NCI-H2081 (cell line): ENCODE measurements around the gene APBA2.

Experiments used
- DNase-seq, 2 experiments: peaks; one replicate each; lab custom pipeline; 2025; lab: John Stamatoyannopoulos, UW

APBA2 gene

GRCh38 chr15:28896951-28897350 is 11.2 kb downstream of the APBA2 start:
- DNase-seq: no peak

GRCh38 chr15:28897861-28898585 is 12.2 kb downstream of the APBA2 start:
- no peak for DNase-seq

- DNase-seq: no peak
Measured at GRCh38 chr15:28899061-28899738, 13.4 kb downstream of the APBA2 start.

DNA sequence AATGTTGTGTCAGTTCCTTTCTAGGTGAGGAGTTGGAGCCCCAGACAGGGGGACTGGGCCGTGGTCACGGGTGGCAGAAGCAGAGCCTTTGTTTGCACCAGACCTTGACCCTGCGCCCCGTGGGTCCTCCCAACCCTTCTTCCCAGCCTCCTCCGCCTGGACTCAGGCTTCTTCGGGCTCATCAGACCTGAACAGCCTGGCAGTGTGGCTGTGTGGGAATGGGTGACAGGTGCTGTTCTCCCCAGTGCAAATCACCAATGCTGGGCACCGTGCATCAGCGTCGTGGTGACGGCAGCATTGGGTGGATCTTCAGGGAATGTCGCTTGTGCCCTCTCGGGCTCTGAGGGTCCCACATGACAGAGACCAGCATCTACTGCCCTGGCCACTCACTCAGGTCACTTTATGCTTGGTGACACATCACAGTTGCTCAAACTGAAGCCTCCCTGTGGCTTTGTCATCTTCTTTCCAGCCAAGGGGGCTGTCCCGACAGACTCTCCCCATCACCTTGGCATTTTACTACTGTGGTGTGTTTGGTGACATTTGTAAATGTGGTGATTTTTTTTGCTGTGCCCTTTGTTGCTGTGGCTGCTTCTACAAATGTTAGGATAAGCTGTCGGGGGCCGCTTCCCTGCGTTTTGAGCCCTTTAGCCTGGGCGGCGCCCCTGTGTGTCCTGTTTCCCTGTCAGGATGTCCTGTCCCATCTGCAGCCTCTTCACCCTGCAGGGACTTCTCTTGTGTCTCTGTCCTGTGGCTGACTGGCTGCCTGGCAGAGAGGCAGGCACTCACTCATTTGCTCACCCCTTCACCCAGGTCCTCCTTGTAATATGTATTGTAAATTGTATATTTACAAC is 14.5 kb downstream of the APBA2 start:
- DNase-seq: no peak

- no peak for DNase-seq
Measured at GRCh38 chr15:28900892-28901586, 15.3 kb downstream of the APBA2 start.

GRCh38 chr15:28901587-28901980 is 15.8 kb downstream of the APBA2 start:
- no peak for DNase-seq

DNA sequence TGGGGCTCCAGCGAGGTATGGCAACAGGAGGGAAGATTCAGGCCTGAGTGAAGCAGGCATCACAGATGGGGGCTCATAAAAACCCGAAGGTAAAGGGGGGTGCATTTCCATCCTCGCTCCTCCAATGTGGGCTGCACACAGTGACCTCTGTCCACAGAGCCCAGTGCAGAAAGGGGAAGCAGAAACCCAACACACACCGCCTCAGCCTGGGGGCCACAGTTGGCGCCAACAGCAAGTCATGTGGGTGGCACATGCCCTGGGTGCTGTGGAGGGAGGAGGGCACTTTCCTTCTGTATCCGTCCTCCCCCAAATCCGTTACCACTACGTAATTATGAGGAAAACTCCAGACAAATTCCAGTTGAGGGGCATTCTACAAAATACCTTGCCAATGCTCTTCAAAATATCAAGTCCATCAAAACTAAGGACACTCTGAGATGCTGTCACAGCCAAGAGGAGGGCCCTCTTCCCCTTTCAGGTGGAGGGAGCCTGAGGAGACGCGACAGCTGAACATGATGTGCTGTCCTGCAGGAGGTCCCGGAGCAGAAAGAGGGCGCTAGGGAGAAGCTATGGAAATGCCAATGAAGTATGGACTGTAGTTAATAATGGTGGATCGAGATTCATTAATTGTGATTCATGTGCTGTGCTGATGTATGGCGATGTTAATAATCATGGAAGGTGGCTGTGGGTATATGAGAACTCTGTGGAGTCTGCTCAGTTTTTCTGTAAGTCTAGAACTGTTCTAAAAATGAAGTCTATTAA is 16.4 kb downstream of the APBA2 start:
- DNase-seq: no peak

GRCh38 chr15:28902856-28903255 is 17.1 kb downstream of the APBA2 start:
- no peak for DNase-seq

DNA sequence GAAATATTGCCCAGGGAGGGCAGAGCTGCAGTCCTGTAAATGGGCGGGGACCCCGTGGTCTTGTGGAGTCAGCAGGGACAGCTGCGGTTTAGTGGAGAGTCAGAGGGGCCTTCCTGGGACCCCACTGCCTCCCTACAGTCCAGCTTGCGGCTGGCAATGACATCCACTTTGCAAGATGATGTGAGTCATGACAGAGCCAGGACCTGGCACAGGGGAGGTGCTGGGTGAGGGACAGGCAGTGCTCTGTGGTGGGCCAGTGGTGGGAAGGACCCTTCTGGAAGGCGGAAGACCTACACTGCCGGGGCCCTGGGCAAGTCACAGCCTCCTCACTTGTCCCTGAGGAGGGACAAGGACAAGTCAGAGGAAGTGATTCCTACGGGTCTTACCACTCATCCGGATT is 17.8 kb downstream of the APBA2 start:
- DNase-seq: no peak

DNA sequence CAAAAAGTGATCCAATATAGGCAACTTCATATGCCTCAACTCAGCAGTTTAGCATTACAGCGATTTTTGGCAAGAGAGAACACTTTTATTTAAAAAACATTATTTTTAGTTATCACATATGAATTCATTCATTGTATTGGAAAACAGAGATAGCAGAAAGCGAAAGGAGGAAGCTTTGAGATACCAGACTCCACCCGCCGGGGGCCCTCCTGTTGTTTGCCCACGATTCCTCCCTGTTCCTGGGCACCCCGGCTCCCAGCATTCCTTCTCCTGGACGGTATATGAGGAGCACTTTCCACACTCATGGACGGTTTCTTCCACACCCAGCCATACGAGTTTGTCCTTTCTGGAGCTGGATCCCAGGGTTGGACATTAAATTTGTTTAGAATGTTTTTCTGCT is 18.2 kb downstream of the APBA2 start:
- no peak for DNase-seq

GRCh38 chr15:28904541-28905315 is 19.0 kb downstream of the APBA2 start:
- DNase-seq: no peak

- DNase-seq: no peak
Measured at GRCh38 chr15:28907338-28907960, 21.7 kb downstream of the APBA2 start.

- no peak for DNase-seq
Measured at GRCh38 chr15:28909958-28910500, 24.3 kb downstream of the APBA2 start.

- no peak for DNase-seq
Measured at GRCh38 chr15:28911310-28911931, 25.6 kb downstream of the APBA2 start.

GRCh38 chr15:28912422-28912821 is 26.6 kb downstream of the APBA2 start:
- no peak for DNase-seq

DNA sequence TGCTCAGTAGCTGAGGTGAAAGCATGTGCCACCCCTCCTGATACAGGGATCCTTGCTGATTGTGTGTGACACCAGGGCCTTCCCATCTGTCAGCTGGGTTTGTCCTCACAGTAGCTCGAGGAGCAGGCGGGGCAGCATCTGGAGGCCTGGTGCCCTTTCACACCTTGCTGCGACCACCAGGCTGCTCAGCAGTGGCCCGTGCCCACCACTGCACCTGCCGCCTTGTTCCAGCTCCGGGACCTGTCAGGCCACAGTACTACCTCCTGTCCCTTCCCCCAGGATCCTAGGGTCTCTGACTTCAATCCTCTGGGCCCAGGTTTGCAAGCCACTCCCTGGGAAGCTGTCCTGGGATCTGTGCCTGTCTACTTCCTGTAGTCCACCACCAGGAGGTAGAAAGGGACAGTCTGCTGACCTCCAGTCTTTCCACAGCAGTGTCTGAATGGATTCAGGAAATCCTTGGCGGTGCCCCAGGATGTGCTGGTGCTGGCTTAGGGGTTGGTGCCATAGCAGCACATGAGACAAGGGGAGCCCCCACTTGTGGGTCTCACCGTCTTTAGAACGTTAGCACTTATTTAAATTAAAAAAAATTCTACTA is 27.5 kb downstream of the APBA2 start:
- DNase-seq: no peak

GRCh38 chr15:28914046-28914445 is 28.3 kb downstream of the APBA2 start:
- no peak for DNase-seq

- DNase-seq: no peak
Measured at GRCh38 chr15:28914483-28915023, 28.8 kb downstream of the APBA2 start.
